ENCODE measurements around the gene CXCR1. TPM values are rescaled to one million over a fixed set of nuclear protein-coding genes. Genes with fewer than 3 reads are reported as not detected.

The CXCR1 gene
- total RNA-seq, 5 donors from 2014 or later (not counting 1 experiment from before 2014, with no cell fraction given) = 0.12 to 0.25 (median 0.18) TPM; not detected in 1

DNA sequence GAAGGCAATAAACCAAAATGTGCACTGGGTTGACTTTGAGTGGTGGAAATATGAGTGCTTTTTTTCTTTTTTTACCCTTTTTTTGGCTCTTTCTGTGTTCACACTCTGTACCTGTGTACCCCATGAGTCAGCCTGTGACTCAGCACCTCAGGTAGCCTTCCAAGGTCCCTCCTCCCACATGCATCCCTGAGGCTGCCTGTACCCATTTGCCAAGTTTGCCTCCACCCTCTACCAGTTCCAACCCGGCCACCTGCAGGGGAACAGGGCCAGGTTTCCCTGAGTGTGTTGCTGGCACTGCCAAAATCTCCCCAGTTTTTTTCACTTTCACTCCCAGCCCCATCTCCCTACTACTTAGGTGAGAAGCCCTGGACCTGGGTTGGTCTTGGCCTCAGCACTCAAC, 14.0 kb downstream of the CXCR1 start:
- Mint-ChIP-seq H3K4me3 (no peak overlapping the region), H3K27ac (no peak overlapping the region), H3K9me3 (no peaks in the 10 kb centered on the region), H3K36me3 (no peaks in the 10 kb centered on the region), H3K27me3 (peaks cover 6% of the 10 kb centered on the region in 2 donors), H3K4me1 (no peaks in the 10 kb centered on the region)
- peaks cover 0 to 4% of the 10 kb centered on the region in 2 experiments for H3K27me3 ChIP-seq (replicated peaks in 1 of 2; ENCODE audit: control insufficient read depth in 2 of 2, extremely low read depth in 1 of 2, insufficient read depth in 2 of 2, low read length in 1 of 2)
- CTCF ChIA-PET = interaction anchor here in 1 of 2 donors (0.7 to 1.0 kb wide), 2 partner anchors 19 to 1227 kb away, joined by 3 read pairs; no protein-coding TSS in a partner anchor
- H3K9me3 ChIP-seq = no peaks in the 10 kb centered on the region
- POLR2A ChIA-PET = interaction anchor here in 1 of 2 donors (0.6 kb wide), 1 partner anchor 68 kb away, joined by 3 read pairs; no protein-coding TSS in a partner anchor
- no peak for DNase-seq
- WGBS (ENCODE audit: insufficient coverage) = 75% methylated on average over 1 of the region's 1 CpG
- no peaks in the 10 kb centered on the region for H3K4me1 ChIP-seq (ENCODE audit: control insufficient read depth in 1 of 2, extremely low read depth in 1 of 2, insufficient read depth in 2 of 2, low read length in 2 of 2)
- ATAC-seq (replicated peaks in 1 of 4) = no peak
- no peak overlapping the region for H3K4me3 ChIP-seq (ENCODE audit: control insufficient read depth in 1 of 2, extremely low read depth in 1 of 2, low read length in 1 of 2)
- H3K36me3 ChIP-seq (ENCODE audit: control insufficient read depth in 2 of 2, extremely low read depth in 1 of 2, insufficient read depth in 1 of 2, low read length in 1 of 2) = no peaks in the 10 kb centered on the region
- H3K27ac ChIP-seq (ENCODE audit: low read length) = no peak overlapping the region

DNA sequence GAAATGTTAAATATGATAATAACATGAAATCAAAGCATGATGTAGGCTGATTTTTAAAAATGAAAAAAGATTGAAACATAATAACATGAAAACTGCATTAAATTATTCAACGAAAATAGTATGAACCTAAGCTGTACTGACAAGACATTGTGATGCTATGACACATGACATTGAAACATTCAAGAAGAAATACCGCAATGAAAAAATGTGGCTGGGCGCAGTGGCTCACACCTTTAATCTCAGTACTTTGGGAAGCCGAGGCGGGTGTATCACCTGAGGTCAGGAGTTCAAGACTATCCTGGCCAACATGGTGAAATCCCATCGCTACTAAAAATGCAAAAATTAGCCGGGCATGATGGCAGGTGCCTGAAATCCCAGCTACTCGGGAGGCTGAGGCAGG, 14.6 kb downstream of the CXCR1 start:
- no peaks in the 10 kb centered on the region for H3K4me1 Mint-ChIP-seq
- ChIA-PET POLR2A (no interaction called here), CTCF (interaction anchor here in 1 of 2 donors (0.7 to 1.0 kb wide), 2 partner anchors 19 to 1227 kb away, joined by 3 read pairs; no protein-coding TSS in a partner anchor)
- H3K27me3 Mint-ChIP-seq = peaks cover 4 to 6% of the 10 kb centered on the region in 2 donors
- DNase-seq (no peak), ATAC-seq (replicated peaks in 1 of 4) (no peak)
- H3K36me3 Mint-ChIP-seq = no peaks in the 10 kb centered on the region
- Histone ChIP-seq H3K27ac (ENCODE audit: low read length) (no peak overlapping the region), H3K4me3 (ENCODE audit: control insufficient read depth in 1 of 2, extremely low read depth in 1 of 2, low read length in 1 of 2) (no peak overlapping the region), H3K27me3 (replicated peaks in 1 of 2; ENCODE audit: control insufficient read depth in 2 of 2, extremely low read depth in 1 of 2, insufficient read depth in 2 of 2, low read length in 1 of 2) (peaks cover 0 to 2% of the 10 kb centered on the region in 2 experiments), H3K9me3 (no peaks in the 10 kb centered on the region), H3K36me3 (ENCODE audit: control insufficient read depth in 2 of 2, extremely low read depth in 1 of 2, insufficient read depth in 1 of 2, low read length in 1 of 2) (no peaks in the 10 kb centered on the region), H3K4me1 (ENCODE audit: control insufficient read depth in 1 of 2, extremely low read depth in 1 of 2, insufficient read depth in 2 of 2, low read length in 2 of 2) (no peaks in the 10 kb centered on the region)
- no peaks in the 10 kb centered on the region for H3K9me3 Mint-ChIP-seq
- H3K27ac Mint-ChIP-seq = no peak overlapping the region
- no peak overlapping the region for H3K4me3 Mint-ChIP-seq
- WGBS (ENCODE audit: insufficient coverage) = 94% methylated on average over 8 of the region's 8 CpGs

GRCh38 chr2:218149848-218150440, 16.8 kb downstream of the CXCR1 start:
- H3K27ac Mint-ChIP-seq = no peak overlapping the region
- no peak for DNase-seq

DNA sequence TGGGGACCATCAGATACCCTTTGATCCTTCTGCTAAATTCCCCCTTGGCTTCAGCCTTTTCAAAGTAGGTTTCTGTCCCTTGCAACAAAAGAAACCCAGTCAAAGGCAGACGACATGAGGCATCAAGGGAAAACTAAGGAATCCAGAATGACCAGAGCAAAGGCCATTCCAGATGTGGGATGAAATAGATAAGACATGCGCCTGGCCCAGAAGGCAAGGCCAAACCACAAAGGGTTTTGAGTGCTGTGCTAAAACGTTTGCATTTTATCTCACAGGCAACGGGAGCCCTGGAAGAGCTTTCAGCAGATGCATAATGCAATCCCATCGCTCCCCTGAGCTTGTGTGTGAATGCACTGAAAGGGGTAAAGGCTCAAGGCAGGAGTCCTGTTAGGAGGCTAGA, 17.7 kb downstream of the CXCR1 start:
- Mint-ChIP-seq H3K27me3 (peaks cover 6% of the 10 kb centered on the region in 2 donors), H3K4me1 (no peaks in the 10 kb centered on the region), H3K4me3 (no peak overlapping the region), H3K36me3 (no peaks in the 10 kb centered on the region), H3K27ac (no peak overlapping the region), H3K9me3 (no peaks in the 10 kb centered on the region)
- no peak for DNase-seq
- Histone ChIP-seq H3K27ac (ENCODE audit: low read length) (no peak overlapping the region), H3K4me3 (ENCODE audit: control insufficient read depth in 1 of 2, extremely low read depth in 1 of 2, low read length in 1 of 2) (no peak overlapping the region), H3K36me3 (ENCODE audit: control insufficient read depth in 2 of 2, extremely low read depth in 1 of 2, insufficient read depth in 1 of 2, low read length in 1 of 2) (no peaks in the 10 kb centered on the region), H3K27me3 (replicated peaks in 1 of 2; ENCODE audit: control insufficient read depth in 2 of 2, extremely low read depth in 1 of 2, insufficient read depth in 2 of 2, low read length in 1 of 2) (peaks cover 0 to 5% of the 10 kb centered on the region in 2 experiments), H3K9me3 (no peaks in the 10 kb centered on the region), H3K4me1 (ENCODE audit: control insufficient read depth in 1 of 2, extremely low read depth in 1 of 2, insufficient read depth in 2 of 2, low read length in 2 of 2) (no peaks in the 10 kb centered on the region)
- ChIA-PET POLR2A (no interaction called here), CTCF (no interaction called here)
- WGBS (ENCODE audit: insufficient coverage) = 72% methylated on average over 4 of the region's 5 CpGs
- no peak for ATAC-seq (replicated peaks in 1 of 4)

More at GRCh38 chr2:218149848-218150440, 16.8 kb downstream of the CXCR1 start:
- Histone ChIP-seq H3K9me3 (no peaks in the 10 kb centered on the region), H3K36me3 (ENCODE audit: control insufficient read depth in 2 of 2, extremely low read depth in 1 of 2, insufficient read depth in 1 of 2, low read length in 1 of 2) (no peaks in the 10 kb centered on the region), H3K27ac (ENCODE audit: low read length) (no peak overlapping the region), H3K27me3 (replicated peaks in 1 of 2; ENCODE audit: control insufficient read depth in 2 of 2, extremely low read depth in 1 of 2, insufficient read depth in 2 of 2, low read length in 1 of 2) (peaks cover 0 to 3% of the 10 kb centered on the region in 2 experiments), H3K4me1 (ENCODE audit: control insufficient read depth in 1 of 2, extremely low read depth in 1 of 2, insufficient read depth in 2 of 2, low read length in 2 of 2) (no peaks in the 10 kb centered on the region), H3K4me3 (ENCODE audit: control insufficient read depth in 1 of 2, extremely low read depth in 1 of 2, low read length in 1 of 2) (no peak overlapping the region)
- H3K27me3 Mint-ChIP-seq = peaks cover 5 to 6% of the 10 kb centered on the region in 2 donors
- 52% methylated on average over 4 of the region's 5 CpGs for WGBS (ENCODE audit: insufficient coverage)
- ChIA-PET CTCF (no interaction called here), POLR2A (interaction anchor here in 1 of 2 donors (0.5 kb wide), 1 partner anchor 335 kb away, joined by 13 read pairs; no protein-coding TSS in a partner anchor)
- no peaks in the 10 kb centered on the region for H3K4me1 Mint-ChIP-seq
- no peaks in the 10 kb centered on the region for H3K9me3 Mint-ChIP-seq
- no peaks in the 10 kb centered on the region for H3K36me3 Mint-ChIP-seq
- ATAC-seq (replicated peaks in 1 of 4) = no peak
- no peak overlapping the region for H3K4me3 Mint-ChIP-seq

GRCh38 chr2:218146056-218146455, 20.7 kb downstream of the CXCR1 start:
- Mint-ChIP-seq H3K4me1 (no peaks in the 10 kb centered on the region), H3K27me3 (peaks cover 6% of the 10 kb centered on the region in 2 donors), H3K36me3 (no peaks in the 10 kb centered on the region), H3K9me3 (peaks cover 0 to 2% (median 0%) of the 10 kb centered on the region in 3 donors), H3K27ac (no peak overlapping the region), H3K4me3 (no peak overlapping the region)
- Histone ChIP-seq H3K4me1 (ENCODE audit: control insufficient read depth in 1 of 2, extremely low read depth in 1 of 2, insufficient read depth in 2 of 2, low read length in 2 of 2) (no peaks in the 10 kb centered on the region), H3K27me3 (replicated peaks in 1 of 2; ENCODE audit: control insufficient read depth in 2 of 2, extremely low read depth in 1 of 2, insufficient read depth in 2 of 2, low read length in 1 of 2) (peaks cover 0 to 8% of the 10 kb centered on the region in 2 experiments), H3K4me3 (ENCODE audit: control insufficient read depth in 1 of 2, extremely low read depth in 1 of 2, low read length in 1 of 2) (no peak overlapping the region), H3K27ac (ENCODE audit: low read length) (no peak overlapping the region), H3K9me3 (no peaks in the 10 kb centered on the region), H3K36me3 (ENCODE audit: control insufficient read depth in 2 of 2, extremely low read depth in 1 of 2, insufficient read depth in 1 of 2, low read length in 1 of 2) (no peaks in the 10 kb centered on the region)
- DNase-seq = no peak
- POLR2A ChIA-PET = no interaction called here
- ATAC-seq (replicated peaks in 1 of 4) = no peak
- CTCF ChIA-PET = no interaction called here

DNA sequence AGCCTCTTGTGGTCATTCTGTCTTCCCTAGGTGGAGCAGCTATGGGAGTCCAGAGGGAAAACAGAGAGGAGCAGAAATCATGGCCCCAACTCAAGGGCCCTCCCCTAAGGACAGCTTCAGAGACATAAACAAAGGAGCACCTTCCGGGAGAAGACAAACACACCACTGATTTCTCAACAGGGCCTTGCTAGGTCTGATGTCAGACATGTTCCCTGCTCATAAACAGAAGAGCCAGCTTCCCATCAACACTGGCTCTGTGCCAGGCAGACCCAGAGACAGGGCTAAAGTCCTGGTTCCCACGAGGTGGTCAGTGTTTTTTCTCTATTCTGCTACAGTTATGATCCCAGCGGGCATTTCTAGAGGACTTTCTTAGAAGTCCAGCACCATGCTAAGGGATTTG, 21.6 kb downstream of the CXCR1 start:
- Mint-ChIP-seq H3K27ac (no peak overlapping the region), H3K4me1 (no peaks in the 10 kb centered on the region), H3K4me3 (no peak overlapping the region), H3K36me3 (no peaks in the 10 kb centered on the region), H3K27me3 (peaks cover 6 to 8% of the 10 kb centered on the region in 2 donors), H3K9me3 (peaks cover 0 to 2% (median 0%) of the 10 kb centered on the region in 3 donors)
- POLR2A ChIA-PET = no interaction called here
- Histone ChIP-seq H3K4me3 (ENCODE audit: control insufficient read depth in 1 of 2, extremely low read depth in 1 of 2, low read length in 1 of 2) (no peak overlapping the region), H3K27ac (ENCODE audit: low read length) (no peak overlapping the region), H3K4me1 (ENCODE audit: control insufficient read depth in 1 of 2, extremely low read depth in 1 of 2, insufficient read depth in 2 of 2, low read length in 2 of 2) (no peaks in the 10 kb centered on the region), H3K27me3 (replicated peaks in 1 of 2; ENCODE audit: control insufficient read depth in 2 of 2, extremely low read depth in 1 of 2, insufficient read depth in 2 of 2, low read length in 1 of 2) (peaks cover 0 to 8% of the 10 kb centered on the region in 2 experiments), H3K36me3 (ENCODE audit: control insufficient read depth in 2 of 2, extremely low read depth in 1 of 2, insufficient read depth in 1 of 2, low read length in 1 of 2) (no peaks in the 10 kb centered on the region), H3K9me3 (no peaks in the 10 kb centered on the region)
- DNase-seq (no peak), ATAC-seq (replicated peaks in 1 of 4) (no peak)
- CTCF ChIA-PET = no interaction called here
- WGBS (ENCODE audit: insufficient coverage) = 56% methylated on average over 3 of the region's 3 CpGs
